ENCODE data around the gene IL11RA. TPM values are rescaled to one million over a fixed set of nuclear protein-coding genes. Genes with fewer than 3 reads are reported as not detected.

Gene IL11RA
- total and polyA plus RNA-seq, 9 of the 15 experiments (the other 6 are each of a cell fraction or from before 2014, with no cell fraction given), result 0.11 to 5.8 (median 2.8) TPM

- H2AFZ ChIP-seq (ENCODE audit: low read depth, low read length), result no peak overlapping the region
- in situ Hi-C loops (cut with MboI), result no loop called here
- no peaks in the 10 kb centered on the region for H3K79me2 ChIP-seq (ENCODE audit: control insufficient read depth, insufficient read depth, low read length)
- TF ChIP-seq ASH1L (IDR thresholded peaks at IDR 0.05; ENCODE audit: borderline replicate concordance, low read depth, partially characterized antibody) (no peak), MAFG (tag; conservative IDR thresholded peaks at IDR 0.05) (no peak)
- POLR2A ChIA-PET, result interaction anchor here (1.1 to 1.5 kb wide), 3 partner anchors 11 to 24 kb away, joined by 3 to 4 read pairs (median 3); no protein-coding TSS in a partner anchor
- no peaks in the 10 kb centered on the region for H3K9me3 ChIP-seq (replicated peaks; ENCODE audit: control insufficient read depth, insufficient read depth, low read depth, low read length)
- FAIRE-seq (no peak), ATAC-seq (no peak), DNase-seq (ENCODE audit: extremely low read depth in 1 of 4, low spot score in 3 of 4) (no peak)
- H3K27me3 ChIP-seq (ENCODE audit: control insufficient read depth in 2 of 2, insufficient read depth in 2 of 2, low read length in 2 of 2), result no peaks in the 10 kb centered on the region
- no peak overlapping the region for H3K27ac ChIP-seq (ENCODE audit: extremely low read depth, low read depth, low read length)
- H3K36me3 ChIP-seq (ENCODE audit: control insufficient read depth, insufficient read depth, low read length), result no peaks in the 10 kb centered on the region
- H3K4me3 ChIP-seq, result no peak overlapping the region
- H4K20me1 ChIP-seq (replicated peaks; ENCODE audit: control insufficient read depth, insufficient read depth, low read length), result no peaks in the 10 kb centered on the region
- no peak overlapping the region for H3K4me2 ChIP-seq (ENCODE audit: insufficient read depth, low read length)
- H3K4me1 ChIP-seq (replicated peaks in 1 of 2; ENCODE audit: control insufficient read depth in 2 of 2, insufficient read depth in 2 of 2, low read length in 2 of 2), result peaks cover 0 to 4% of the 10 kb centered on the region in 2 experiments; a peak in 1 of 5 replicates
- no peaks in the 10 kb centered on the region for H3K9me1 ChIP-seq (ENCODE audit: control insufficient read depth, insufficient read depth, low read length)
- intact Hi-C loops (cut with micrococcal nuclease), result no loop called here
- BruUV-seq (replicated peaks), result no TSS peak
- WGBS (ENCODE audit: insufficient coverage, low coverage, missing lambda C conversion rate), result 61% methylated on average over 3 of the region's 3 CpGs
- H3K9ac ChIP-seq (ENCODE audit: insufficient read depth in 1 of 2, low read depth in 2 of 2, low read length in 2 of 2), result no peak overlapping the region
- CTCF ChIA-PET (ENCODE audit: low intra/inter-chr PET ratio), result interaction anchor here (3.1 kb wide), 1 partner anchor 27 kb away, joined by 20 read pairs; no protein-coding TSS in a partner anchor
Measured at GRCh38 chr9:34674440-34674839, 22.5 kb downstream of the IL11RA start.

GRCh38 chr9:34675048-34675714 lies 23.2 kb downstream of the IL11RA start:
- in situ Hi-C loops (cut with MboI), result no loop called here
- no peaks in the 10 kb centered on the region for H3K27me3 ChIP-seq (ENCODE audit: control insufficient read depth in 2 of 2, insufficient read depth in 2 of 2, low read length in 2 of 2)
- no peaks in the 10 kb centered on the region for H3K36me3 ChIP-seq (ENCODE audit: control insufficient read depth, insufficient read depth, low read length)
- peak overlapping the region; percentile 76 for H2AFZ ChIP-seq (ENCODE audit: low read depth, low read length)
- ATAC-seq (peak; percentile 100), DNase-seq (ENCODE audit: extremely low read depth in 1 of 4, low spot score in 3 of 4) (peak; percentile 68 to 85 (median 76)), FAIRE-seq (peak; percentile 91)
- intact Hi-C loops (cut with micrococcal nuclease), result loop anchor here (1.0 kb wide), 1 partner anchor 27 kb away; no protein-coding TSS in a partner anchor
- no peak overlapping the region for H3K27ac ChIP-seq (ENCODE audit: extremely low read depth, low read depth, low read length)
- H3K4me3 ChIP-seq, result no peak overlapping the region
- no peaks in the 10 kb centered on the region for H3K79me2 ChIP-seq (ENCODE audit: control insufficient read depth, insufficient read depth, low read length)
- H3K9me3 ChIP-seq (replicated peaks; ENCODE audit: control insufficient read depth, insufficient read depth, low read depth, low read length), result no peaks in the 10 kb centered on the region
- WGBS (ENCODE audit: insufficient coverage, low coverage, missing lambda C conversion rate), result 26% methylated on average over 8 of the region's 10 CpGs
- no peaks in the 10 kb centered on the region for H4K20me1 ChIP-seq (replicated peaks; ENCODE audit: control insufficient read depth, insufficient read depth, low read length)
- CTCF ChIA-PET (ENCODE audit: low intra/inter-chr PET ratio), result interaction anchor here (0.6 to 3.1 kb wide), 2 partner anchors 27 to 1240 kb away, joined by 6 to 20 read pairs; no protein-coding TSS in a partner anchor
- no peak overlapping the region; a peak in 1 of 4 replicates for H3K9ac ChIP-seq (ENCODE audit: insufficient read depth in 1 of 2, low read depth in 2 of 2, low read length in 2 of 2)
- no peaks in the 10 kb centered on the region for H3K9me1 ChIP-seq (ENCODE audit: control insufficient read depth, insufficient read depth, low read length)
- no peak overlapping the region for H3K4me2 ChIP-seq (ENCODE audit: insufficient read depth, low read length)
- POLR2A ChIA-PET, result interaction anchor here (1.1 kb wide), 2 partner anchors 12 to 23 kb away, joined by 3 read pairs; no protein-coding TSS in a partner anchor
- H3K4me1 ChIP-seq (replicated peaks in 1 of 2; ENCODE audit: control insufficient read depth in 2 of 2, insufficient read depth in 2 of 2, low read length in 2 of 2), result peaks cover 0 to 4% of the 10 kb centered on the region in 2 experiments; a peak in 1 of 5 replicates
- BruUV-seq (replicated peaks), result no TSS peak
- TF ChIP-seq, protein P1, sequence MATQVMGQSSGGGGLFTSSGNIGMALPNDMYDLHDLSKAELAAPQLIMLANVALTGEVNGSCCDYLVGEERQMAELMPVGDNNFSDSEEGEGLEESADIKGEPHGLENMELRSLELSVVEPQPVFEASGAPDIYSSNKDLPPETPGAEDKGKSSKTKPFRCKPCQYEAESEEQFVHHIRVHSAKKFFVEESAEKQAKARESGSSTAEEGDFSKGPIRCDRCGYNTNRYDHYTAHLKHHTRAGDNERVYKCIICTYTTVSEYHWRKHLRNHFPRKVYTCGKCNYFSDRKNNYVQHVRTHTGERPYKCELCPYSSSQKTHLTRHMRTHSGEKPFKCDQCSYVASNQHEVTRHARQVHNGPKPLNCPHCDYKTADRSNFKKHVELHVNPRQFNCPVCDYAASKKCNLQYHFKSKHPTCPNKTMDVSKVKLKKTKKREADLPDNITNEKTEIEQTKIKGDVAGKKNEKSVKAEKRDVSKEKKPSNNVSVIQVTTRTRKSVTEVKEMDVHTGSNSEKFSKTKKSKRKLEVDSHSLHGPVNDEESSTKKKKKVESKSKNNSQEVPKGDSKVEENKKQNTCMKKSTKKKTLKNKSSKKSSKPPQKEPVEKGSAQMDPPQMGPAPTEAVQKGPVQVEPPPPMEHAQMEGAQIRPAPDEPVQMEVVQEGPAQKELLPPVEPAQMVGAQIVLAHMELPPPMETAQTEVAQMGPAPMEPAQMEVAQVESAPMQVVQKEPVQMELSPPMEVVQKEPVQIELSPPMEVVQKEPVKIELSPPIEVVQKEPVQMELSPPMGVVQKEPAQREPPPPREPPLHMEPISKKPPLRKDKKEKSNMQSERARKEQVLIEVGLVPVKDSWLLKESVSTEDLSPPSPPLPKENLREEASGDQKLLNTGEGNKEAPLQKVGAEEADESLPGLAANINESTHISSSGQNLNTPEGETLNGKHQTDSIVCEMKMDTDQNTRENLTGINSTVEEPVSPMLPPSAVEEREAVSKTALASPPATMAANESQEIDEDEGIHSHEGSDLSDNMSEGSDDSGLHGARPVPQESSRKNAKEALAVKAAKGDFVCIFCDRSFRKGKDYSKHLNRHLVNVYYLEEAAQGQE (IDR thresholded peaks at IDR 0.05; ENCODE audit: borderline replicate concordance), result peak; percentile 57; the same call in 1 of the 2 replicates
- TF ChIP-seq, protein P1 (CRISPR knock-in tag; IDR thresholded peaks at IDR 0.05; ENCODE audit: low read depth), result no peak
